GM21717 (cell line): Measurements from ENCODE around the gene PLD6.
"Not testable (repeated sequence)": the region's sequence is repeated elsewhere in the genome, so short reads cannot be mapped to it uniquely, and the experiment has no call there.

Source experiments
- ATAC-seq: cut with Tn5 transposase; IDR thresholded peaks from one replicate; pipeline ENCODE4 v1.9.1; 2021; ENCODE audit warnings: mild to moderate bottlenecking, moderate library complexity; ENCODE audit not compliant: unreplicated experiment

Gene PLD6

DNA sequence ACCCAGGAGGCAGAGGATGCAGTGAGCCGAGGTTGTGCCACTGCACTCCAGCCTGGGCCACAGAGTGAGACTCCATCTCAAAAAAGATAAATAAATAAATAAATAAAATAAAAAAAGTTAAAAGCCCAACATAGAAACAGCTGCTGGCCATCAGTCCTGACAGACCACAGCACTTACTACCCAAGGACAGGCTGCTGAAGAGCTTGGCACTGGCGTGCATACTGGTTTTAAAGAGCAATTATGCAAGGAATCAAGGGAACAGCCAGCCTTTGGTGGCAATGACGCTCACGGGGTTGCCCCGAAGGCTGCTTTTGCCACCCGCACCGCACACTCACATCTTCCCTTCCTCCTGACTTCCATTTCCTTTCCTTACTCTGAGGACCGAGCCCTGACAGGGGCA, 4.2 kb downstream of the PLD6 start:
- no peak for ATAC-seq

DNA sequence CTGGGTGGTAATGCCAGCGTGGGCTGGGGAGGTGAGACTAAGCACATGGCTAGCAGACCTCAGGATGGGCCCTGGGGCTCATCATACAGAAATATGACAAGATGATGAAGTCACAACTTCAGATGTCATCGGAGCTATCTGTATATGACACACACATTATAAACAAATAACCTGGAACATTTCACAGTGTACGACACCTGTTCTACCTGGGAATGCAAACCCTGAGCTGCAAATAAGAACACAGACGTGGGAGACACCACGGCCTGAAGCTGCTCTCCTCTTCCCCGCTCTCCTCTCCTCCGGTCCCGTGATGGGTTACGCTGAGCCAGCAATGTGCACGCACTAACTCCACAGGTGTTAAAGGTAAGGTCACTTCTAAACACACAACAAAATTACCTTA, 4.9 kb downstream of the PLD6 start:
- ATAC-seq = no peak

DNA sequence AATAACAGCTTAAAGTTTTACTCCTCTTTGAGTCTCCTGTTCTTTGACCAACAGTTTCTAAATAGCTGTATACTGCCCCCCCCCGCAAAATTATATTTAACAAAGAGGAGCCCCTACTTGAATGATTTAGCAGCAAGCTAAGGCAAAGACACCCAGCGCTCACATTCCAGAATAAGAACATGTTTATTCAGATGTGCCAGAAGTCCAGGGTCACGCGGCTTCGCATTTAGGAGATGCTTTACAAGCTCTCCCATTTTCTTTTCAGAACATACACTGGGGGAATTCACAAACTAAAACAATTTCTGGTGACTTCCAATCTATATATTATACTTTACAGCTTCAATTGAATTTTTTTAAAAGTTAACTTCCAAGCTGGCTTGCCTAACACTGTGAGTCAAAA, 5.3 kb downstream of the PLD6 start:
- ATAC-seq = no peak

DNA sequence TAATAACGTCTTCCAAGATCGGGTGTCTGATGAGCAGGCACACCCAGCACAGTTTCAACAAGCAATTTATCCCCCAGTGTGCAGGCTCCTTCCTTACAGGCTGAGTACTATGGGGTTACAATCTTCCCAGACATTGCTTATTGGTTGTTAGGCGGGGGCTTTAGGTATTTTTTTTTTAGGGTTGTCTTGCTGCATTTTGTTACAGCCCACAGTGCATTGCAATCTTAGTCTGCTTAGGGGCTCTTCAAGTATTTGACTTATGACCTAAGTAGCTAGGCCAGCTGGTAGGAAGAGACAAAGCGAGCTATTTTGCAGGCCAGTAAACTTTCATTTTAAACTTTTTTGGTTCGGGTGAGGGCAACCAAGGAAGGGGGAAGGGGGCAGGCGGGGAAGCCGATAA, 5.8 kb downstream of the PLD6 start:
- ATAC-seq = no peak

DNA sequence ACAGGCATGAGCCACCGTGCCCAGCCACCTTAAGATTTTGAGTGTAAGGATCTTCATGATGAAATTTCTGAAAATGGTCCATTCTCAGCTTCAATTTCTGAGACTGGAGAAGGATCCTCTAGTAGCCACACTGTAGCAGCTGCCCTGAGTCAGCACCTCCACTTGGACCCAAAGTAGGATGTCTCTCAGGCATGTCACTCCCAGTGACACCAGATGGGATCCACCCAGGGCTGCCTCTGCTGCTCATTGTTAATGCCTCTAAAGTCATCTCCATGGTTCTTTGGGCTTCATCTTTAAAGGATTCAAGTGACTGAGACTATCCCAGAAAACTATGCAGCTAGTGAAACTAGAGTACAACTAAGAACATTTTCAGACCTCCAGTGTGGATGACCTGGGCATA, 7.9 kb downstream of the PLD6 start:
- ATAC-seq = no peak

DNA sequence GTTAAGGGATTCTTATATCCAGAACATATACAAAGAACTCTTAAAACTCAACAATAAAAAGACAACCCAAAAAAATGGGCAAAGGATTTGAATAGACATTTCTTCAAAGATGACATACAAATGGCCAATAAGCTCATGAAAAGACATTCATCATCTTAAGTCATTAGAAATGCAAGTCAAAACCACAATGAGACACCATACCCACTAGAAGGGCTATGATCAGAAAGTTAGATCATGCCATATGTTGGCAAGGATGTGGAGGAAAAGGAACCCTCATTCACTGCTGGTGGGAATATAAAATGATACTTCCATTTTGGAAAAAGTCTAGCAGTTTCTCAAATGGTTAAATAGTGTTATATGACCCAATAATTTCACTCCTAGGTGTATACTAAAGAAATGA, 9.4 kb downstream of the PLD6 start:
- ATAC-seq = no peak

DNA sequence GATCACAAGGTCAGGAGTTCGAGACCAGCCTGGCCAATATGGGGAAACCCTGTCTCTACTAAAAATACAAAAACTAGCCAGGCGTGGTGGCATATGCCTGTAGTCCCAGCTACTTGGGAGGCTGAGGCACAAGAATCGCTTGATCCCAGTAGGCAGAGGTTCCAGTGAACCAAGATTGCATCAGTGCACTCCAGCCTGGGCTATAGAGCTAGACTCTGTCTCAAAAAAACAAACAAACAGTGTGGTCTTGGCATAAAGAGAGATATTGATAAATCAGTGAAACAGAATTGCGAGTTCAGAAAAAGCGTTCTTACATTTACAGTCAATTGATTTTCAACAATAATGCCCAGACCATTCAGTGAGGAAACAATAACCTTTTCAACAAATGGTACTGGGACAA, 10.7 kb downstream of the PLD6 start:
- not testable (repeated sequence) for ATAC-seq

DNA sequence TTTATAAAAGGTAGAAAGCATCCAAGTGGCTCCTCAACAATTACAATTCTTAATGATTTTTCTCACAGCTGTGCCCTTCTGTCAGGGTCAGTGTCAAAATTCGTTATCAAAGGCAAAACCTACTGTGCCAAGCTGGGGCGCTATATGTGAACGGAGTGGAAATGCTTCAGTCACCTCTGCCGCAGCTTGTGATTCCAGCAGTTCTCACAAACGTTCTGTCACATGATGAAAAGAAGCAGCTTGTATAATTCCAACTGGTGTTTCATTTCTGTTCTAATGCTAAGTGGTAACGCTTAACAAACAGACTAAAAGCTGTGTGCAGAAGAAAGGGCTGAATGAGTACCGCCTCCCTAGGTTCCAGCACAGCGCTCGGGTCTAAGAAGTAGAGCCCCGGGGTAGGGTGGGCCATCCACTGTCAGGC, 14.2 kb downstream of the PLD6 start:
- ATAC-seq = no peak

DNA sequence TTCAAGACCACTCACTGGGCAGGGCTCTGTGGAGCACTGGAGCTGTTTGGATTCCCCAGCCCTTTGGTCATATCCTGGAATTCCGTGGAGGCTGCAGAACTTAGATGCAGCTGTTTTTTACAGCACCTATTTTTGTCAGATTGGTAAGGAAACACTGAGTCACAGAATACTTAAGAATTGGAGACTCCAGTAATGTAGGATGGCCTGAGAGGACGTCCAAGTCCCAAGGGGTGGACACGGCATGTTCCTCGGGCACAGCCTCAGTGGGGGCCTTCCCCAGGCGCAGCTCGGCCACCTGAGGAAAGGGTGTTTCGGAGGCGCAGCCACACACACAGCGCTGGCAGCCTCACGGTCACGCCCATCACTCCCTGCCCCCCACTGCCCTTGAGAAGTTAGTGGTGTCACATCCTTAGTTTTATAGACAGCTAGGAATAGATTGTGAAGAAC, 14.8 kb downstream of the PLD6 start:
- no peak for ATAC-seq

DNA sequence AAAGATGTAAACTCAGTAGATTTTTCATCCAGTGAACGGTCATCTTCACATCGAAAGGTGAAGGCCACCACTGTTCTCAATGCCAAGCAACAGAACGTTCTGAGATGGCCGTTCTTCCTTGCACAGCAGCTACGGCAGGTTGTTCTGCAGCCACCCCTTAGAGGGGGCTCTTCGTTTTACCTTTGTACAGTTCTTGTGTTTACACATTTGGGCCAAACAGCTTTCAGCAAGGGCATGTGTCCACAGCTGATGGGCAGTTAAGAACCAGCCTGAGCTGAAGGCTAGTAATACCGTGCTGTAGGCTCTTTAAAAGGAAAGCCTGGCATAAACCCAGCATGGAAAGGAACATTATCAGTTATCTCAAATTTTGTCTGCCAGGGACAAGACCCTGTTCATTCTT, 15.9 kb downstream of the PLD6 start:
- no peak for ATAC-seq

DNA sequence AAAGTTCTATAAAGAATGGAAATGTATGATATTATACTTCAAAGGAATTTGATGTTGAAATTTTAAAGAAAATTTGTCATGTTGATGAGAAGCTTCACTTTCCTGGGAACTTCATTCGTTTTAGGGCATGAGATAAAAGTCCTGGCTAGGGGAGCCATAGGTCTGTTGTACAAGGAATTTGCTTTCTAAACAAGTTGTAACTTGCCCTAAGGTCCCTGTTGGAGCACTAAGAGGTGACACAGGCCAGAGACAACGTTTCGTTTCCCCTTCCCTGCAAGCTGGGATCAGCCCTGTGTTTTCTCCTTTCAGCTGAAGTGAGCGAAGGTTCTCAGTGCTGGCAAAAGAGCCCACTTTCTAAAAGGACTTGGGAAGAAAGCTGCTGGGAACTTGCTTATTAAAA, 16.6 kb downstream of the PLD6 start:
- ATAC-seq = no peak

DNA sequence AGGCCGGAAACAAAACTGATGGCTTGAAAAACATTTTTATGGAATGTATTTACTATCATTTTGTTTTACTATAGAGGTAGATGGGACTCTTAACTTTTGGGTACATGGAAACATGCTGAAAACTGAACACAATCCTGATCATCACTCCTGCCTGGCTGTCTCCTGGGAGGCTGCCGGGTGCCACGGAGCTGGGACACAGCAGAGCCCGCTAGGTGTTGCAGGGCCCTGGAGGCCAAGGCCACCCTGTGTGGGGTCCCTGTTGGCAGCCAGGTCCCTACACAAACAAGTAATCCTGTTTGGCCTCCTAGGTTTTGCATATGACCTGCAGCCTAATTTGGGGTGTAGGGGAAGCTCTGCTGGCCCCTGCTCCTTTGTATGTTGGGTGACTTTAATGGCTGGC, 17.5 kb downstream of the PLD6 start:
- ATAC-seq = no peak

DNA sequence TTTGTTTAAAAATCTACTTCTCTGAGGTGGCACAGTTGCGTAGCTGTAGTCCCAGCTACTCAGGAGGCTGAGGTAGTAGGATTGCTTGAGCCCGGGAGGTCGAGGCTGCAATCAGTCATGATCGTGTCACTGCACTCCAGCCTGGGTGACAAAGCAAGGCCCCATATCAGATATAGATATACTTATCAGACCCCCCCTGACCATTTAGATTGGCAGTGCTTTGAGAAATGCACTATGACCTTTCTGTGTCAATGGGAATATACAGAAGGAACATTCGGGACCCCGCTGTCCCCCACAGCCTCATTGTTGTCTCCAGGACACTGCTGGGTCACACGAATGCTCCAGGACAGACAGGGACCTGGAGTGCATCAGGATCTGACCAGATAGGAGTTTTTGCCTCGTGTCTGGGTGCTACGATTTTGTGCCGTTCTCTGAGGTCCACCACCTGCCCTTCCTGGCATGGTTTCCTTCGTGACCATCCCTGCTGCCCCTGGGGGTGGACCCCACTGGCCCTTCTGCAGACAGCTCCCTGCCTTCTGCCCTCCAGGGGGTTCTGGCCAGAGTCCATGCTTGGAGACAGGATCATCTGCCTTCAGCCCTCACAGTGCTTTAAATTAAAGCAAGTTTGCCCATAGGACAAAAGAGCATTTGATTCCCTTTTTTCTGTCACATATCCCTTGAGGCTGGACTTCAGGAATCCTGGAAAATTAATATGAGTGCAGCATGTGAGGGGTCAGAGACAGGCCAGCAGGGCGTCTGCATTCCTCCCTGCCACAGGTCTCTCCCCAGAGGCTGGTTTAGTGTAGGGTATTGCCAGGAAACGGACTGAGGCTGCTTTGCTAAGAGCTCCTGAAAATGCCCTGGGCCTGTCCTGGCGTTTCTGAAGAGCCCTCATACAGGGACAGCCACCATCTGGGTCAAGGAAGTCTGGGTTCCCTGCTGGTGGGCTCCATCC, 19.3 kb downstream of the PLD6 start:
- no peak for ATAC-seq

DNA sequence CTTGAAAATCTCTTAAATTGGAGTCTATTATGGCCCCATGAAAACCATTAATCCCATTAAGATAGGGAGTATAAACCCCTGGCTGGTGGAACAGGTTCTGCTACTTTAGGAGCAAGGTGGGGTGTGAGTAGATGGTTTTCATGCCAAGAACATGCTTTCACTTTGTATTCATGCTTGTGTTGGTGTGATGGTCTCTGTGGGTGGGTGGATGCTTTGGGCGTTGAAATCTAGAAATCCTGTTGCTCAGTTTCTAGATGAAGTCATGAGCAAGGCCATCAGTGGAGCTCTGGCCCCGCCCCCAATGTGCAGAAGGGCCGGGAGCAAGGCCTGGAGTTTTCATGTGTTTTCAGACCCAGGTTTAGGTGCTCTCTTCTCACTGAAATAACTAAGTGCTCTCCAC, 20.1 kb downstream of the PLD6 start:
- peak; percentile 64 for ATAC-seq

DNA sequence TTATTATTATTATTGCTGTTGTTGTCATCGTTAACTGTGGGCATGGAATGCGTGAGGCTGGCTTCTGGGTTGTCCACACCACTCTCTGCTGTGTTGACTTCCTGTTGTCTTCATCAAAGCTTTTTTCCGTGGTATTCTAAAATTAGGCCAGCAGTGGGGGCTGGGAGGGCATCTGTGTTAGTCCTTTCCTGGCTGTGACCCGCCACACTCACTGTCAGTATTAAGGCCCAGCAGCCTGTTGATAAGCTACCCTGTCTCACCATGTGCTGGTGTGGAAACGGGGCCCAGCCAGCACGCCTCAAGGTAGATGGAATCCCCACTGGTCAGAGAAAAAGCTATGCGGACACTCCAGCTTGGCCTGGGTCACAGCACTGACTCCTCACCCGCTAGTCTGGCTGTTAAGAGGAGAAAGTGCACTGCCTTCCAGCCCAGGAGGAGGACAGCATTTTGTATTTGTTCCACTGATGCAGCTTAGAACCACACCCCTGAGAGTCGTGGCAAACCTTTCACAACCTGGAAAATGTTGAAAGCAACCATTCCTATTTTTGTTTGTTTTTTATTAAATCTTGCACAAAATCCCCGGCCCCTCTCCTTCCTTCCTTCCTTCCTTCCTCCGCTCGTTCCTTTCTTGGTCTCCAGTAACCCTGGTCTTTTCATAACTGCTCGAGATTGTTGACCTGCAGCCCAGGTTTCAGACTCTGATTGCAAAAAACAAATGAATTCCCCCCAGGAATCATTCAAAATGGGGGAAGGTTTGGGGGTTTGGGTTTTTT, 21.0 kb downstream of the PLD6 start:
- not testable (repeated sequence) for ATAC-seq

DNA sequence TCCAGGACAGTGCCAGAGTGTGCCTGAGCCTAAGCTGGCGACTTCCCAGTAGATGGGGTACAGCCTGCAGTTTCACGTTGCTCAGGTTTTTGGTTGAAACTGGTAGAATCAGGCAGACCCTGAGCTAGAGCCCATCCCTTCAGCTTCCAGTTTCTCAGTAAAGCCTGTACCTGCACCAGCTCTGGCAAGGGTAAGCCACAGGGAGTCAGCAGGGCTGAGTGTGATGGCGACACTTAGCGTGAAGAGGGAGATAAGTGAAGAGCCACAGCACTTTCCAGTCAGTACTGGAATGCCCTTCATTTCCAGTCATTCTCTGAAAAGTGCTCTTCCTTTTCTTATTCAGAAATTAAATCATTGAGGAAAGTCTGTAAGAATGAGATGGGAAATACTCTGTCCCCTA, 22.4 kb downstream of the PLD6 start:
- no peak for ATAC-seq

DNA sequence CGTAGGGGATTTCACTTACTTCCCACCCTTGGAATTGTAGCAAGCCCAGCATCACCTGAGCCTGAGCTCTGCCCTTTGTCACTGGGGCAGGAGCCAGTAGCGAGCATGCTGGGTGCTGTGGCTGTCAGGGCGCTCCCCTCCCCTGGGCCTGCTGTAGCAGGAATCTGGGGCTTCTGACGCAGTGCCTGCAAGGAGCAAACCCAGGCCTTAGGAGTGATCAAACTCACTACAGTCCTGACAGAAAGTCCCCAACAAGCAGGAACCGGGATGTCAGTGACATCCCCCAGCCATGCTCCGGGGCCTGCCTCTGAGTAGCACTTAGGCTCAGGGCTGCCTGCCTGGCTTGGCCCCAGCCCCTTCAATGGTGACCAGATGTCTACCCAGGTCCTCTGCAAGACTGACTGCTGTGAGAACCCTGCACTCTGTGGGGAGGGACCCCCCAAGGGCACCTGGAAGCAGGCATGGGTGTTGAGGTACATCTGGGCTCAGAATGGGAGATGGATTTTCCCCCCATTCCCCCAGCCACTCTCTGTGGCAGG, 23.5 kb downstream of the PLD6 start:
- no peak for ATAC-seq

DNA sequence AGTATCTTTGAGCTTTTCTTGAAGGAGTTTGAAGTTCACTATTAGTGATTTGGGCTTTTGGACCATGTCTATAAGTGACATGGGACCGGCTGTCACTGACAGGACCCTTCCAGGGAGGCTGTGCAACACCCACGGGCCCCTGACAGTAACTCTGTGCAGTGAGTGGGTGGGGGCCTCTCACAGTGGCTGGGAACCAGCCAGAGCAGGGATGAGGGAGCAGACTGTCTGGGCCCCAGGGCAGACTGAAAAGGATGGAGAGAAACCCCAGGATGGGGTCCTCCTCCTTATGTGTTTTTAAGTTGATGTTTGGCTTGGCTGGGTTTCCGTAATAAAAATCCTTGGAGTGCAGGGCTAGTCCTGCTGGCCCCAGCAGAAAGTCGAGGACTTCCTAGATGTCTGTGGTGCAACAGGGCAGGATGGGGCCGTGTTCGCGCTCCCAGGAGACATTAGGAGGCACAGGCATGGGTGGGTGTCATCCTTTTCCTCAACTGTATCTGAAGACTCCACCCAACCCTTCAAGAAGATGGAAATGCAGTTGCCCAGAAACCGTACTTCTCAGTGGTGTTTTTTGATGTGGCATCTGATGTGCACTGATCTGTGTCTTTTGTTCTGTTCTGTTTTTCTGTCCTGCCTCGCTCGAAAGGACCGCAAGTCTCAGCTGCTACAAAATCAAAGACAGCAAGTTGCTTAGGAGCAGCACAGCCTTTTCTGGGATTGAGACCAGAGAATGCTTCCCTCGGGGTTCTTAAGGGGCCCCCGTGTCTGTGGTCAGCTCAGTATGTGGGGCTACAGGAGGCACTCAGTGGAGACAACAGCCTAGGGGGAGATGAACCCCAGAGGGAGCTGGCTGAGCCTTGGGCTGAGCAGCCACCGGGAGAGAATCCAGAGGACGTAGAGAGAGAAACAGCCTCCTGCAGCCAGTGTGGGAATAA, 24.2 kb downstream of the PLD6 start:
- no peak for ATAC-seq

DNA sequence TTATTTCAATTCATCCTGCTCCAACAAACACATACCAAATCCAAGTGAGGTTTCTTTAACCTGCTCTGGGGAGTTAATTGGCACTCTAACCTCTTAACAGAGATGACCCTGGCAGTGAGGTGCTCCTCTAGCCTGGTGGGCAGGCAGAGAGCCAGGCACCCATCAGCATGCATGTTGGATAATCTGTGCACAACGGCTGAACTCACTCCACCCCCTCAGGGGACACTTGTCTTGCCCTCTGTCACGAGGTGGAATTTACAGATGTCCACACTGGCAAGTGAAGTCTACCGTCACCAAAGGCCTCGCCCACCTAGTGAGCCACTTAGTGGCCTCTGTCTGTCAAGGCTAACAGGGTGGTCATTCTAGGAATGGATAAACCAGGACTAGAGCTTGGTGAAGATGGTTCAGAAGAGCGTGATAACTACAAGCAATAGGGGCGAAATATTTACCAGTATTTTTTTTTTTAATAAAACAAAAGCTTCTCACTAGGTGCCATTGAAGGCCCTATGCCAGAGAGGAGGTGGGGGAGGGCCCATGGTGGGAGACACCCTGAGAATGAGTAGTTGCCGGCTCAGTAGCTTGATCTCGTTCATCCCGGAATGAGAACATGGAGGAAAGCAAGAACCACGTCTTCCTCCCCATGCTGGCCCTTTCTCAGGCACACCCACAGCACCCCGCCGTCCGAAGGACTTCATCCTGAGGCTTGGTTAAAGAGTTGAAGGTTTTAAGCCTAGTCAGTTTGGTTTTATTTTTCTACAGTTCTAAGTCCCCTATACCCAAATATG, 25.2 kb downstream of the PLD6 start:
- ATAC-seq = no peak

DNA sequence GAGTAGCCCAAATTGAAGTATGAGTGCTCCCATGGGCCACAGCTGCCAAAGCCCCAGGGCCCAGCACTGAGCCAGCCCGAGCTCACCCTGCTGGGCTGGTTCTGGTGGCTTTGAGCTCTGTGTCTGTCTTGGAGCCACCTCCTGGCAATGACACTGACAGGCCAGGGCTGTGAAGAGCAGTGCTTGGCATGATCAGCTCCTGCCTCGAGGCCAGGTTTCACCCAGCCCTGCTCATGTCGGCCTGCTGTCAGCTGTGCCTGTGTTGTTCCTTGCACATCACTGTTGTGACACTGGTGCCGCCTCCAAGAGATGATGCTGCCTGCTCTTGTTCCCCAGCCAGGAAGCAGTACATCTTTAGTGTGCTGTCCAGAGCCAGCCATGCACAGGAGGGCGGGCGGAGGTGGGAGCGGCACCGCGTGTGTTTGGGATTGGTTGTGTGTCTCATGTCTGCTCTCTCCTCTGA, 26.0 kb downstream of the PLD6 start:
- ATAC-seq = no peak
